Calu3 (cell line): ENCODE results near the gene ABHD15. TPM values are rescaled to one million over a fixed set of nuclear protein-coding genes. Genes with fewer than 3 reads are reported as not detected.

Experiments used
- BruUV-seq: library from RNA; stranded (reverse); fragments of 400-500 nt; replicated peaks from 2 replicates; lab custom pipeline; 2021; lab: Mats Ljungman, UMichigan
- CTCF ChIA-PET: fragments of 300-600 bp; sonication (Branson Sonifier 250); formaldehyde crosslinking; loops from one replicate; lab custom pipeline; 2022; ENCODE audit warnings: antibody characterized with exemption; lab: Charles Lee
- DNase-seq: peaks from one replicate; pipeline ENCODE4 v3.0.0; 2022
- H3K27ac Mint-ChIP-seq: one replicate; pipeline ENCODE4 v1.8.0; 2022; ENCODE audit warnings: mixed read lengths; ENCODE audit not compliant: unreplicated experiment
- H3K27me3 Mint-ChIP-seq: one replicate; pipeline ENCODE4 v1.8.0; 2022; ENCODE audit warnings: mixed read lengths; ENCODE audit not compliant: unreplicated experiment
- H3K36me3 Mint-ChIP-seq: one replicate; pipeline ENCODE4 v1.8.0; 2022; ENCODE audit warnings: mild to moderate bottlenecking, moderate library complexity, mixed read lengths; ENCODE audit not compliant: insufficient read depth, unreplicated experiment
- H3K4me1 Mint-ChIP-seq: one replicate; pipeline ENCODE4 v1.8.0; 2022; ENCODE audit warnings: mild to moderate bottlenecking, low read depth, mixed read lengths; ENCODE audit not compliant: unreplicated experiment
- H3K4me3 Mint-ChIP-seq: one replicate; pipeline ENCODE4 v1.8.0; 2022; ENCODE audit warnings: mild to moderate bottlenecking, low read depth, moderate library complexity, mixed read lengths; ENCODE audit not compliant: unreplicated experiment
- H3K9me3 Mint-ChIP-seq: one replicate; pipeline ENCODE4 v1.8.0; 2022; ENCODE audit warnings: low read depth, mixed read lengths; ENCODE audit not compliant: unreplicated experiment
- CTCF ChIP-seq: fragments of 200-600 bp; IDR thresholded peaks from one replicate; pipeline ENCODE4 v1.8.0; 2022; ENCODE audit warnings: antibody characterized with exemption; ENCODE audit not compliant: unreplicated experiment
- intact Hi-C: fragments of 100-400 bp; cut with micrococcal nuclease; formaldehyde crosslinking; loops from one replicate; pipeline ENCODE4 v1.10.0; 2022; ENCODE audit not compliant: unreplicated experiment
- total RNA-seq: library from RNA; stranded (reverse); gene quantifications from 2 replicates; pipeline ENCODE4 v1.2.3, GENCODE V29; 2022

ABHD15 gene
- total RNA-seq, 1 experiment from 2014 or later = 12.5 TPM

- CTCF ChIA-PET = interaction anchor here (0.7 to 2.4 kb wide), 3 partner anchors 7 to 1485 kb away, joined by 3 to 18 read pairs (median 4); partner anchors contain the start of gene ANKRD13B
- H3K36me3 Mint-ChIP-seq = peaks cover 30% of the 10 kb centered on the region
- no peaks in the 10 kb centered on the region for H3K27me3 Mint-ChIP-seq
- DNase-seq = no peak
- H3K4me3 Mint-ChIP-seq = no peak overlapping the region
- peaks cover 9% of the 10 kb centered on the region for H3K4me1 Mint-ChIP-seq
- no TSS peak for BruUV-seq
- intact Hi-C loops = no loop called here
- H3K27ac Mint-ChIP-seq = no peak overlapping the region
- no peaks in the 10 kb centered on the region for H3K9me3 Mint-ChIP-seq
- TF ChIP-seq CTCF = no peak
These were observed 12.0 kb upstream of the ABHD15 start for GRCh38 chr17:29578626-29579485.

- H3K9me3 Mint-ChIP-seq = no peaks in the 10 kb centered on the region
- intact Hi-C loops = no loop called here
- no peaks in the 10 kb centered on the region for H3K27me3 Mint-ChIP-seq
- TF ChIP-seq CTCF = no peak
- BruUV-seq = no TSS peak
- CTCF ChIA-PET = no interaction called here
- H3K27ac Mint-ChIP-seq = no peak overlapping the region
- DNase-seq = no peak
- H3K36me3 Mint-ChIP-seq = peaks cover 39% of the 10 kb centered on the region
- H3K4me1 Mint-ChIP-seq = peaks cover 9% of the 10 kb centered on the region
- no peak overlapping the region for H3K4me3 Mint-ChIP-seq
These were observed 10.8 kb upstream of the ABHD15 start for GRCh38 chr17:29577385-29578211.

- no peaks in the 10 kb centered on the region for H3K27me3 Mint-ChIP-seq
- peaks cover 9% of the 10 kb centered on the region for H3K4me1 Mint-ChIP-seq
- CTCF ChIA-PET = no interaction called here
- no peak for TF ChIP-seq CTCF
- H3K36me3 Mint-ChIP-seq = peaks cover 35% of the 10 kb centered on the region
- intact Hi-C loops = no loop called here
- H3K4me3 Mint-ChIP-seq = no peak overlapping the region
- H3K9me3 Mint-ChIP-seq = no peaks in the 10 kb centered on the region
- H3K27ac Mint-ChIP-seq = no peak overlapping the region
- BruUV-seq = no TSS peak
- DNase-seq = no peak
These were observed 10.1 kb upstream of the ABHD15 start for GRCh38 chr17:29577001-29577370.

GRCh38 chr17:29576214-29577000 lies 9.6 kb upstream of the ABHD15 start:
- Mint-ChIP-seq H3K4me1 (peaks cover 9% of the 10 kb centered on the region), H3K9me3 (no peaks in the 10 kb centered on the region), H3K27ac (no peak overlapping the region), H3K27me3 (no peaks in the 10 kb centered on the region), H3K36me3 (peaks cover 35% of the 10 kb centered on the region), H3K4me3 (no peak overlapping the region)
- intact Hi-C loops = no loop called here
- CTCF ChIA-PET = no interaction called here
- TF ChIP-seq CTCF = no peak
- BruUV-seq = TSS peak; percentile 14
- no peak for DNase-seq
